Stimulated activated CD8-positive, alpha-beta memory T cell treated with anti-CD3 and anti-CD28 coated beads, Interleukin-4, amount 100 ng/mL, for 24 hours (primary cell): ENCODE data around the gene DNAI7.

ENCODE experiments used
- DNase-seq: peaks from one replicate; pipeline ENCODE4 v3.0.0-alpha.2; 2020; ENCODE audit warnings: low read depth

The DNAI7 gene

DNA sequence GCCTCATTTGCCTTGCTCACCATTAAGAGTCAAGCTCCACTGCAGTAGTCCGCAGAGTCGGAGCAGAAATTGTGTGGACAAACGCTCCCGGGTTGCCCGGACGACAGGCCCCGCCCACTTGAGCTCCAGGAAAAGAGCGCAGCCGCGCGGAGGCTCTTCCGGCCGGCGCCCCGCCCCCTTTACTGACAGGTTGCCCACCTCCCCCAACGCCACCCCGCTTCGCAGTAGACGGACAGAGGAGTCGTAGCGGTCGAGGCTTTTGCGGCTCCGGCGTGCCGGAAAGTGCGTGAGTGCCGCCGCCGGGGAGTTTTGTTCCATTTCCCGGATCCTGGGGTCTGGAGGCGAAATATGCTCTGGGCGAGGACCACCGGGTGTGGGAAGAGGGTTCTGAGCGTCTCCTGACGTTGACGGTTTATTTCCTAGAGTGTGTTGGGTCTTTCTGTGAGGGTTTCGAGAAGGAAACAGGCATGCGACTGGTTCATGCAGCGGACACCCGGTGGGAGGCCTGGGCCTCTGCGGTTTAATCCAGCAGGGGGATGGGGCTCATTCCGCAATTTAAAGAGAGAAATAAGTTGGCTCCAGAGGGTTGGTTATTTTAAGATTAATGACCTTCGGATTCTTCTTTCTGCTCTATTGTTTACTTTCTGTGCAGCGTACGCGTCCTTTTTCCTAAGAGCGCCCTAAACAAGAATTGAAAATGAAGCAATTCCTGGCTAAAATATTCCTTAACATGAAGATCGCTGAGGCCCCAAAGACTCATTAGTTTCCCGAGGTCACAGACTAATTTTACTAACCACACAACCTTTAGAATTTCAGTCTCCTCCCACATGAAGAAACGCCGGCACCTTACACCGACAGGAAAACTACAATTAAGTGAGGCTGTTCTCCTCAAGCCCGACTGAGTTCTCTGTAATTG is at the start of gene DNAI7, which contains the start of gene ETFRF1:
Gene DNAI7, minus strand, starts transcription at position 105 of the 916 bp plus-strand sequence. Its CDS starts 82 bp downstream, at position 23.
Gene ETFRF1, plus strand, starts transcription at position 182 of the 916 bp plus-strand sequence. CDS start 8,720 bp downstream, outside the sequence.
- DNase-seq, result peak; percentile 95

DNA sequence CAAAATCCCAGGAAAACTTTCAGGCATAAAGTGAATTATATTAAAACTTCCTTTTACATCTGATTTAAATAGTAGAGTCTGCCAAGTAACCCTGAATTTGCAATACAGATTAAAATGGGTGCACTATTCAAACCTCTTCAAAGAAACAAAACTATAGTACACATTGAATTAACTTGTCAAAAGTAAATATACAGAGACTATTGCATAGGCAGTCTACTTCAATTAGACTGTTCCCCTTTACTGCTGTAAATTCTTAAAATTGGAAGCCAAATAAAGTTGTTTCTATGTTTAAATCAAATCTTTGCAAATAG is 48.7 kb upstream of the DNAI7 start:
- no peak for DNase-seq

- no peak for DNase-seq
Observed at GRCh38 chr12:25242981-25243679, 48.2 kb upstream of the DNAI7 start.

DNA sequence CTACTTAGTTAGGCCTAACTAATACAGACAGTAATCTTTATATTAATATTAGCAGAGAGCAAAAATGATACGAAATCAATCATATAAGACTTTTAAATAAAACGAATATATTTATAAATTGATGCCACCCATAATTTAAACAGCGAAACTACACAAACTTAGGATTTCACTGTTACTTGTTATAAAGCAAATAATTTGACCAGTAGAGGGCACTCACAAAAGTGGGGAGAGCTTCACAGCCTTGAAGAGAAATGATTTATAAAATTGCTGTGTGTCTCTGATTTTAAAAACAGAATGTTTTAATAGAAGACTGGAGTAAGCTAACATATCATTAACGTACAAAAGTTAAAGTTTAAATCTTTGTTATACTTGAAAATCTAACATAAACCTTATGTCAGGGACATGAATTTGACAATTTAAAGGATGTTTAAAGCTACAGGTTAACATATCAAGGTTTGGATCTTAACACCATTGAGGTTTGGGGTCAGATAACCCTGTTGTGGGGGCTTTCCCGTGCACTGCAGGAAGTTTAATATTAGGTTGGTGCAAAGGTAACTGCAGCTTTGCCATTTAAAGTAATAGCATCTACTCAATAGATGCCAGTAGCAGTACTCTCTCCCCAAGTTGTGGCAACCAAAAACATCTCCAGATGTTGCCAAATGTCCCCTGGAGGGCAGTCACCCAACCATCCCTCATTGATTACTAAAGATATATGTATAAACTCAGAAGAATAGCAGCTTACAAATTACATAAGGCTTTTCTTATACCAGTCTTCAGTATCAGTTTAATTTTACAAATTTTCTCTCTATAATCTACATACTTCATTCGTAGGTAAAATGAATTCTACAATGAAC is 46.4 kb upstream of the DNAI7 start:
- no peak for DNase-seq

DNA sequence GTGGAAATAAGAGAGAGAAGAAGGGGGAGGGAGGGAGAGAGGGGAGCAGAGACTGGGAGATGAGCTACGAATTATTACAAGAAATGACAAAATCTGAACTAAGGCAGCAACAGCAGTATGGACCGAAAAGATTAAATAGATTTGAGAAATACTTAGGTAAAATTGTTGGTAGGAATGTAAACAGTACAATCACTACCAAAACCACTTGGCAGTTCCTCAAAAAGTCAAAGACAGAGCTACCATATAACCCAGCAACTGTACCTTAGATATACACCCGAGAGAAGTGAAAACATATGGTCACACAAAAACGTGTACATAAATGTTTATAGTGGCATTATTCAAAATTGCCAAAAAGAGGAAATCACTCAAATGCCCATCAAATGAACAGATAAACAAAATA is 41.7 kb upstream of the DNAI7 start:
- DNase-seq, result no peak

DNA sequence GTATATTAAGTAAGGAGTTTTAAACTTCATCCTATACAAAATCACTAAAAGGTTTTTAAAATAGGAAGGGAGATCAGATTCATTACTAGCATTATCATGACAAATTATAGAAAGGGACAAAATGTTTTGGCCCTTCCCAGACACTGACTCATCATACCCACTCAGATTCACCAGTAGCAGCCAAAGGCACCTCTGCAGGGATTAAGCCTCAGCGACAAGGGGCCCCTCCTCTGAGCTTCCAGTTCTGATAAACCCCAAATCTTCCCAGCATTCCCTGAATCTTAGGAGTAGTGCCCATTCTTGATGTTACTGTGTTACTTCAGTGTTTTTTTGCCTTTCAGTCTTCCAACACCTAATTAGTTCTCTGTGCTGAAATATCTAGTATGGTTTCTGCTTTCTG is 41.2 kb upstream of the DNAI7 start:
- no peak for DNase-seq

GRCh38 chr12:25213338-25213737 is 18.4 kb upstream of the DNAI7 start:
- no peak for DNase-seq

DNA sequence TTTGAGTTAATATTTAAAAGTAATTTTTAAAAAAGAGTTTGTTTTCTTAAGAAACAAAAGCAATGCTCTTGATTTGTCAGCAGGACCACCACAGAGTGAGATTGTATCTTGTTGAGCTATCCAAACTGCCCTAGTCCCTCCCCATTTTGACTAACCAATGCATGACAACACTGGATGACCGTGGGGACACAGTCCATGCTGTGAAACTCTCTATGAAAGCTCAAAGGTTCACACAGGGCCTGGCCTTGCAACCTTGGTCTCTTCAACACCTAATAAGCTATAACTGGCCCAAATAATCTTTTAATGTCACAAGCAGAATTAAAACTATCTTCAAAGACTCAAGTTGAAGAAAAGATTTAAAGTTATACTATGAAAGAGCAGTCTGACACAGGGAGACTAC is 13.6 kb upstream of the DNAI7 start:
- DNase-seq, result no peak

GRCh38 chr12:25207846-25208245 is 12.9 kb upstream of the DNAI7 start:
- no peak for DNase-seq

- DNase-seq, result no peak
Observed at GRCh38 chr12:25207411-25207810, 12.5 kb upstream of the DNAI7 start.

GRCh38 chr12:25202137-25202536 is 7.2 kb upstream of the DNAI7 start:
- DNase-seq, result no peak

GRCh38 chr12:25200703-25201102 is 5.7 kb upstream of the DNAI7 start:
- no peak for DNase-seq

DNA sequence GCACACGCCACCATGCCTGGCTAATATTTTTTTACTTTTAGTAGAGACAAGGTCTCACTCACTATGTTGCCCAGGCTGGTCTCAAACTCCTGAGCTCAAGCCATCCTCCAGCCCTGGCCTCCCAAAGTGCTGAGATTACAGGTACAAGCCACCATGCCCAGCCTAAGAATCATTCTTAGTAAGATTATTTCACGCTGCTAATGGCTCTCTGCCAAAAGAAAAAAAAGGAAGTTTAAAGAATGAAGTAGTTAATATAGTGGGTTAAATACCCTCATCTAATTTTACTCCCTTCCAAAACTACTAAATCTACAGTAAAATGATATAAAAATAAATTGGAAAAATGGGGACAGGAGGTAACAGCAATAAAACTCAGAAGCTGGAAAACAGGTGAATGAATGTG is 2.6 kb upstream of the DNAI7 start:
- DNase-seq, result no peak

DNA sequence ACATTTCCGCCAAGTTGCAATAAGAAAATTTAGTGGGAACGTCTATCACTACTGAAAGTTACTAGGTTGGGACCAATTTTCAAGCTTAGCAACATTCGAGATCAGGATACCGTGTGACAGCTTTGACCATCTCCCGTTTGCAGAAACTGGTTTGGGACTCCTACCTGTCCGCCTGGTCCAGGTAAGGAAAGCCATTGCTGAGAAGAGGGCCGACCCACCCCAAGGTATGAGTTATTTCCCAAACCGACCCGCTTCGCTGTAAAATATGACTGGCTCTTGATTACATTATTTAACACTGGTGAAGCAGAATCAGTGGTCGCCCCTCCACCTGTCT is 271 bp downstream of the DNAI7 start:
- DNase-seq, result no peak

DNA sequence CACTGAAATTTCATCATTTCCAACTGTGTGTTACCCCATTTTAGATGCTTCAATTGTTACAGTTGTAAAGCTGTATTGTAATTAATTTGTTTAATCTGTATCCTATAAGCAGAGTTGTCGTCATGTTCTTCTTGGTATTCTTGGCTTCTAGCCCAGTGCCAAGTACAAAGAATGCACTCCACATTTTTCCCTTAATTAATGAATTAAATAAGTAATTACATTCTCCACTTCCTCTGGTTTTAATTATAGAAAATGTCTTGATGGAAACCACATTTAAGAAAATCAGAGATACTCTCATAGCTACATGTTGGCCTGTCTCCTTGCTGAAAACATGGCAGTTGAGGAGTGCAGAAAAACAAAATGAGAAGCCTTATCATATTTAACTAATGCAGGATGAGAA is 746 bp downstream of the DNAI7 start:
- no peak for DNase-seq

DNA sequence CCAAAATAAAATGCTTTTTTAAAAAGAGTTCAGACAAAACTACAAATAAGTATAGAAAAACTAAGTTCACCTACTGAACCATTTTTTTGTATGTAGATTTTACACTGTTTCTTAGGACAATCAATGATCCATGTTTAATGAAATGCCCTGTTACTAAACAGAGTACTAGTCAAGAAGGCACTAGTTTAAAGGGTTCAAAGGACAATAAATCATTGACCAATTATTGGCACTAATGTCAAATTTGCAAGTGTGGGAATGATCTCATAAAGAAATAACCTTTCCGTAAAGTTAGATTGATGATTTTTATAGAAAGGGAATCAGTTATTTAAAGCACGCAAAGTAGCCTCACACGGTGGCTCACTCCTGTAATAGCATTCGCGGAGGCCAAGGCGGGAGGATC is 4.2 kb downstream of the DNAI7 start:
- DNase-seq, result no peak

- DNase-seq, result no peak
Observed at GRCh38 chr12:25189656-25190055, 5.3 kb downstream of the DNAI7 start.

GRCh38 chr12:25187781-25188180 is 7.2 kb downstream of the DNAI7 start:
- DNase-seq, result no peak

GRCh38 chr12:25186788-25187402 is 8.1 kb downstream of the DNAI7 start:
- no peak for DNase-seq

DNA sequence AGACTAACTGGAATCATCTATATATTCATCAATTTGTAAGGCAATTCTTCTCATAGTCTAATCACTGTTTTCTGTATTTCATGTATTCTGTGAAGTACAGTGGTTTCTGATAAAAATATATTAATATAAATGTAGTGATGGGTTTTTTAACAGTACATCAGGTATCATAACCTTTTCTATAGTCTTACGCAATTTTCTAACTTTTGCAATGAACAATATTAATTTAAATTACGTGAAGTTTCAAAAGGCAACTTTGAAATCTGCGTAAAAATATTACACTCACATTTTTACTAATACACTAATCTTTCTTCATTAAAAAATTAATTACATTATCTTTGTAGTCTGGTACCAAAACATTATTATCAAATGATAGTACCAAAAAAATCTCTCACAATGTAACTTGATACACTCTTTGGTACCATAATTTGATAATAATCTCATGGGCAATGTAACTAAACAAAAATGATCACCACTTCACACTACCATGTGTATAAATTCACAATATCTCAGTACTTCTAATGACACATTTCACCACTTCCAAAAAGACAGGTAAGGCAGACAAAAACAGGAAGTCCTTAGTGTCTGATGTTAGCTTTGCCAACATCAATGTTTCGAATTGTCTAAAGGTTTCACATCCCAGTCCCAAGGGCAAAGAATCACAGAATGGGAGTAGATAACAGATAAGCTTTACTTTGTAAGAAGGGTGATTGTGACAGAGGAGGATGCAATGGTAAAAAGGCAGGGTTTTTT is 8.7 kb downstream of the DNAI7 start:
- no peak for DNase-seq

GRCh38 chr12:25184132-25184531 is 10.8 kb downstream of the DNAI7 start:
- no peak for DNase-seq
